Measurements from ENCODE around the gene NEU3. TPM values are rescaled to one million over a fixed set of nuclear protein-coding genes. Genes with fewer than 3 reads are reported as not detected.

NEU3 gene
- total RNA-seq, 1 experiment from 2014 or later = 9.9 TPM

- ChIA-PET CTCF (no interaction called here), POLR2A (ENCODE audit: unreplicated experiment) (no interaction called here)
- Histone ChIP-seq H3K4me1 (replicated peaks; ENCODE audit: insufficient read depth) (no peaks in the 10 kb centered on the region), H3K79me2 (ENCODE audit: low read depth) (no peaks in the 10 kb centered on the region), H3K27ac (no peak overlapping the region), H4K20me1 (ENCODE audit: insufficient read depth) (no peaks in the 10 kb centered on the region), H3K4me2 (no peak overlapping the region), H3K27me3 (ENCODE audit: insufficient read depth, low read depth) (peaks cover 51% of the 10 kb centered on the region), H3F3A (ENCODE audit: insufficient read depth, low read depth) (no peaks in the 10 kb centered on the region), H3K9me3 (ENCODE audit: insufficient read depth, low read depth) (no peaks in the 10 kb centered on the region), H3K4me3 (no peak overlapping the region), H3K36me3 (ENCODE audit: low read depth) (no peaks in the 10 kb centered on the region), H3K9me2 (ENCODE audit: insufficient read depth) (no peaks in the 10 kb centered on the region), H2AFZ (no peak overlapping the region)
- DNase-seq = peak in 1 of 2 experiments; percentile 10
- TF ChIP-seq EZH2 (IDR thresholded peaks at IDR 0.05; ENCODE audit: low read depth) (no peak), CTCF (conservative IDR thresholded peaks at IDR 0.05) (no peak)
- no TSS peak for BruUV-seq (replicated peaks)
- intact Hi-C loops (cut with micrococcal nuclease; ENCODE audit: unreplicated experiment) = no loop called here
Measured at GRCh38 chr11:75028724-75029123, 40.0 kb downstream of the NEU3 start.

GRCh38 chr11:75029836-75030631 is 41.3 kb downstream of the NEU3 start:
- DNase-seq = peak in 1 of 2 experiments; percentile 17
- Histone ChIP-seq H3K79me2 (ENCODE audit: low read depth) (no peaks in the 10 kb centered on the region), H3K9me2 (ENCODE audit: insufficient read depth) (no peaks in the 10 kb centered on the region), H3F3A (ENCODE audit: insufficient read depth, low read depth) (no peaks in the 10 kb centered on the region), H4K20me1 (ENCODE audit: insufficient read depth) (no peaks in the 10 kb centered on the region), H3K27ac (no peak overlapping the region), H3K4me3 (no peak overlapping the region), H2AFZ (no peak overlapping the region), H3K27me3 (ENCODE audit: insufficient read depth, low read depth) (peaks cover 47% of the 10 kb centered on the region), H3K9me3 (ENCODE audit: insufficient read depth, low read depth) (no peaks in the 10 kb centered on the region), H3K4me2 (no peak overlapping the region), H3K36me3 (ENCODE audit: low read depth) (no peaks in the 10 kb centered on the region), H3K4me1 (replicated peaks; ENCODE audit: insufficient read depth) (no peaks in the 10 kb centered on the region)
- ChIA-PET CTCF (no interaction called here), POLR2A (ENCODE audit: unreplicated experiment) (no interaction called here)
- intact Hi-C loops (cut with micrococcal nuclease; ENCODE audit: unreplicated experiment) = no loop called here
- no TSS peak for BruUV-seq (replicated peaks)
- TF ChIP-seq EZH2 (IDR thresholded peaks at IDR 0.05; ENCODE audit: low read depth) (no peak), CTCF (conservative IDR thresholded peaks at IDR 0.05) (no peak)

GRCh38 chr11:75031224-75031753 is 42.6 kb downstream of the NEU3 start:
- Histone ChIP-seq H3K4me2 (no peak overlapping the region), H3K4me3 (no peak overlapping the region), H4K20me1 (ENCODE audit: insufficient read depth) (no peaks in the 10 kb centered on the region), H3K9me3 (ENCODE audit: insufficient read depth, low read depth) (no peaks in the 10 kb centered on the region), H3K4me1 (replicated peaks; ENCODE audit: insufficient read depth) (0 out of 2 replicates have a peak, but pooled peaks cover 6% of the 10 kb centered on the region), H3F3A (ENCODE audit: insufficient read depth, low read depth) (no peaks in the 10 kb centered on the region), H2AFZ (no peak overlapping the region), H3K27me3 (ENCODE audit: insufficient read depth, low read depth) (peaks cover 34% of the 10 kb centered on the region), H3K9me2 (ENCODE audit: insufficient read depth) (no peaks in the 10 kb centered on the region), H3K36me3 (ENCODE audit: low read depth) (no peaks in the 10 kb centered on the region), H3K27ac (no peak overlapping the region), H3K79me2 (ENCODE audit: low read depth) (no peaks in the 10 kb centered on the region)
- ChIA-PET CTCF (interaction anchor here (0.5 to 1.5 kb wide), 3 partner anchors 8 to 20 kb away, joined by 3 to 5 read pairs (median 3); no protein-coding TSS in a partner anchor), POLR2A (ENCODE audit: unreplicated experiment) (no interaction called here)
- peak in 1 of 2 experiments; percentile 35 for DNase-seq
- intact Hi-C loops (cut with micrococcal nuclease; ENCODE audit: unreplicated experiment) = no loop called here
- TF ChIP-seq EZH2 (IDR thresholded peaks at IDR 0.05; ENCODE audit: low read depth) (no peak), CTCF (conservative IDR thresholded peaks at IDR 0.05) (no peak)
- BruUV-seq (replicated peaks) = no TSS peak

All from PC-9 (cell line).